IPS DF 4.7 (cell line): ENCODE measurements around the gene MYPN.
"Not testable (repeated sequence)": the region's sequence is repeated elsewhere in the genome, so short reads cannot be mapped to it uniquely, and the experiment has no call there.

Source experiments
- DNase-seq: peaks from one replicate; pipeline ENCODE4 v3.0.0-alpha.2; 2013; ENCODE audit warnings: low spot score; ENCODE audit errors: extremely low read depth

MYPN gene

DNA sequence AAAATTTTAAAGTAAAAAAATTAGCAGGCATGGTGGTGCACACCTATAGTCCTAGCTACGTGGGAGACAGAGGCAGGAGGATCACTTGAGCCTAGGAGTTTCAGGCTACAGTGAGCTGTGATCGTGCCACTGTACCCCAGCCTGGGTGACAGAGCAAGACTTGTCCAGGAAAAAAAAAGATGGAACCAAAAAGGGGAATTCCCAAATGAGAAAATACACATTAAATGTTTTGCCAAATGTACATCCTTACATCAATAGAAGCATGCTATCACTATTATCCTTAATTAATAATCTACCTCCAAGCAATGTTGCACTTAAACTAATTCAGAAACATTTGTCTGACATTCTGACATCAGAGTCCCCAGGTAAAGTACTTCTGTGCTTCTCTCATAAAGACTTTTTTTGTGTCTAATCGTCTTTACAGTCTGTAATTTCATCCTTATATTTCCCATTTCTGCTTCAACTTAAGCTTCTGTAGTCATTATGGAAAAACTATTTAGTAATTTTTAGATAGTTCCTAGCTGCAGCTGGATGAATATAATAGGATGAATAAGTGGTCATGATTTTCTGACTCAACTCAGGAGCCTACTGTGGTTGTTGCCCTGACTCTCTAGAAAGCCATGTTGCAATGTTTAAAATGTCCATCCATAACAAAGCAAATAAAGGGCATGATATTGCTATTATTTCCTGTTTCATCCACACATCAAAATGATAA, 57.7 kb downstream of the MYPN start:
- DNase-seq, result no peak

DNA sequence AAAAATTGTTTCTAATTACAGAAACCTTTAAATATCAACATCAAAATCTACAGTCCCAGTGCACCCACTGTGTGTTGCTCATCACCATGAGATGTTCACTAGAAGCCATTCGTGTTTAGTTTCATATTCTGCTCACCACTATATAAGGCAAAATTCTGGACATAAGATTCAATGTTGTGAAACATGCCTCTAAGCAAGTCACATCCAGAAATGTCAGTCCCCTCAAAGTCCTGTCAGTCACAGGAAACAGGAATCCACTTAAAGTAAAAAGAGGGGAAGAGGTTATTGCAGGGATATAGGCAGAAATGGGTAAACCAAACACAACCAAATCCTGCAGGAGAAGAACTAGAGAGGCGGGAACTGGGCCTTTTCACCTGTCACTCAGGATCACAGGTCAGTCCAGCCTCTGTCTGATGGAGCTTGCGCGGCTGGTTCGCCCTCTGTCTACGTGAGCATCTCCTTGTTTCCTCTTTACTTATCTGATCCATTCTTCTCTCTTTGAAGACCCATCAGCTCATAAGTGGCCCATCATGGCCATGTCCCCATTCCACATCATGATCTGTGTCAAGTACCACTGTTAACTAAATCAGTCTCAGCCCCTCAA, 58.4 kb downstream of the MYPN start:
- DNase-seq, result no peak

DNA sequence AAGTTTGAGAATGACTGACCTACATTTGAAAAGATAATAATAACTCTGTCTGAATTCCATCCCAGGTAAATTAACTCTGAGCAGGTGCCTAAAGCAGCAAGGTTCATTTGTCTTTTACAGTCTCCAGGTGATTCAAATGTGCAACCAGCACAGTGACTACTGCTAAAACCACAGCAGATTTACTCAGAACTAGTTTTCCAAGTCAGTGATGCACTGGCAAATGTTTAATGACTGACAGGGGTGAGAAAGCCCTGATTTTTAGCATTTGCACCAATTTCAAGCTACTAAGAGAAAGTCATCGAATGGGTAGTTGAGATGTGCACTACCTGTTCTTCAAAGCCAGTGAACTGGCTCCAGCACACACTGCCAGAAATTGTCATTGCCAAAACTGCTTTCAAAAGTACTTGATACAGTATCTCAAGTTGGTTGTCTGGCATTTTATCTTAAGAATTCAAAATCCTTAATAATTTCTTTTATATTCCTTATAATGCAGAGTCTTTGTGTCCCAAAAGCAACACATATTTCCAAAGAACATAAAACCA, 62.3 kb downstream of the MYPN start:
- no peak for DNase-seq

DNA sequence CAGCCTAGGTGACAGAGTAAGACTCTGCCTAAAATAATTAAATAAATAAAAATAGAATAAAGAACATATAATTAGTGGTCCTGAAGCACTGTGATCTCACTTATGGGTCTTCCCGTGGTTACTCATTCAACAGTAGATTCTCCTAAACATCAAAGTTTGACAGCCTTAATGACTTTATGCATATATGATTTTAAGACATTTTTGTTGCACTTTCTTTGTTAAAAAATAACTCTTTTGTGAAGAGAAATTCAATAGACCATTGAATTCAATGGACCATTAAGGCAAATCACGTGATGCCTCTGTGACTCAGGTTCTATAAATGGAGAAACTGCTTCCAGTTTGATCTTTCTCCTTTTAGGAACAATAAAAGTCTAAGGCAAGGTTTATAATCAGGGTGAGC, 63.0 kb downstream of the MYPN start:
- no peak for DNase-seq

DNA sequence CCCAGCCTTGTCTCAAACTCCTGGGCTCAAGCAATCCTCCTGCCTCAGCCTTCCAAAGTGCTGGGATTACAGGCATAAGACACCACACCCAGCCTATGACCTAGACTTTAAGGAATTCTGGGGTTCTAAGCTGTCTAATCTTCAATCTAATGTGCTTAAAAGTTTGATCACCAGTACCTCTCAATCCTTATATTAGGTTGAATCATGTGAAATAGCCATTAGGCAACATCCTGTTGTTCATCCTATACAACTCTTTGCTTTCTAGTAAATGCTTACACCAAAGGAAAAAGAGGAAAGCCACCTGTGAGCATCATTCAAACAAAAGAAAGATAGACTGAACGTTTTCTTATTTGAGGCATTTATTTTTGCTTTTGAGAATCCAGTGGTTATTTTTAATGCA, 66.7 kb downstream of the MYPN start:
- DNase-seq, result no peak

DNA sequence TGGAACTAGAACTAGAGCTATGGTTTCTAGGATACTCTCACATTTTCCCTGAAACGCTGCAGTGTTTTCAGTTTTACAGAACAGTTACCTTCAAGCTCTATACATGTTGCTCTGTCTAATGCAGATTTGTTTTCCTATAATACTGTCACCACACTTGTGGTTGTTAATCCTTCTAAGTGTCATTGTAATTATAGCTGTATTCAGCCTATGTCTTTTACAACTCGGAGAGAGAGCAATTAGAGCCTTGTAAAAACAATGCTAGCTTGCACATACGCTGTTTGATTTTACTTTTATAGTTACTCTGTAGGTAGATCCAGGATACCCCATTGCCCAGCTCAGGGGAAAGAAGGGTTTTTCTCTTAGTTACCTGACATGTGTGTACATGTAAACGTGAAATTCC, 67.5 kb downstream of the MYPN start:
- DNase-seq, result no peak

DNA sequence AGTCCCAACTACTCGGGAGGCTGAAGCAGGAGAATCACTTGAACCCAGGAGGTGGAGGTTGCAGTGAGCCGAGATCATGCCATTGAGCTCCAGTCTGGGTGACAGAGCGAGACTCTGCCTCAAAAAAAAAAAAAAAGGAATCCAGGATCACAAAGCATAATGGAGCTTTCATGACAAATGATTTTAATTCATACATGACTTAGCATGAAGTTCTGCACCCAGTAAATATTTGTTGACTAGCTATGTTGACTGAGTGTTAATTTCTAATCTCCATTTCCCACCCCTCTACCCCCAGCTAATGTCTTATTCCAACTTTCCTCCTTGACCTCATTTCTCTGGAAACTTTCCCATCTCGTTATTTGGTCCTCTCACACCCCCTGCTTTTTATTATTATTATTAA, 69.3 kb downstream of the MYPN start:
- DNase-seq, result no peak

DNA sequence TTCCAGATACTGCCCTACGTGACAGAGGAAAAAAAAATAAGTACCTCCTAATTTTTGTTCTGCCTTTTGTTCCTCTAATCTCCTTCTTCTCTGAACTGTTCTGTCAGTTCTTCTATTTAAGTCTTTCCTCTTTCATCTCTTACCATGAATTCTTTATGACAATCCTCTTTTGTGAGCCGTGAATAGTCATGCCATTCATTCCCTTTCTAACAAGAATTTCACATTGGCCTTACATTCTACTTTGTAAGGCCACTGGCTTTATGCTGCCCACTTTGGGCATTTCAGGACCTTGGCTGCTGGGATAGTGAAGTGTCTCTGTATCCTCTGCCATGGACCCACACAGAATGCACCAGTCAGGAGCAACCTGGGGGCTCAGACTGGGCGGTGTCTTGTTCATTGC, 69.7 kb downstream of the MYPN start:
- no peak for DNase-seq

DNA sequence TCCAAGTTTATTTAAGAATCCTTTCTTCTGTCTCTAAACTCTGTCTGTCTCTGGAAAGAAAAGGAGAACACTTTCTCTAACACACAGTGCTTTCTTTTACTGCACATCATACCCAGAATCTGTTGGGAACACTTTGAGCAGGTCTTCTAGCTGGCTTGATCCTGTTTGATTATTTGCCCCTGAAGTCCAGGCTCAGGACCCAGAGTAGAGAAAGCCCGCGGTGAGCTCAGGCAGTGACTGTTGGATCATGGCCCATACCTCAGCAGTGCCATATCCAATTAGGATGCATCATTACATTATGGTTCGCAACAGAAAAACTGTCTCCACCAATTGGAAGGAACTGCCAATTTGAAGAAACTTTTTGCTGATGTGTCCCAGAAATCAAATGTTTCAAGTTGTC, 71.2 kb downstream of the MYPN start:
- no peak for DNase-seq

DNA sequence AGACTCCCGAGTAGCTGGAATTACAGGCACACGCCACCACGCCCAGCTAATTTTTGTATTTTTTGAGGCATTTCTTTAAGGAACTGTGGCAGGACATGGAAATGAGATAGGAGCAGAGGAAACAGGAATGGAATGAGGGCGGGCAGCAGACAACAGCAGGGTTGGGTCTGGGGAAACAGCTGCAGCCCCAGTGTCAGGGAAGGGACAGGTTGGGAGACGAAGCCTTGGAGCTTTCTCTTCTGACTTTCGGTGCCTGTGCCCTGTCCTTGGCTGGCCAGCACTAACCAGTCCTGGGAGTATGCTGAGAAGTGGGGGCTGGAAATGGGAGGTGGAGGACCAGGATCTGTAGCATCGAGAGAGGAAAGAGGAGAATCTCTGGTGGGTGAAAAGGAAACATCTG, 75.3 kb downstream of the MYPN start:
- no peak for DNase-seq

DNA sequence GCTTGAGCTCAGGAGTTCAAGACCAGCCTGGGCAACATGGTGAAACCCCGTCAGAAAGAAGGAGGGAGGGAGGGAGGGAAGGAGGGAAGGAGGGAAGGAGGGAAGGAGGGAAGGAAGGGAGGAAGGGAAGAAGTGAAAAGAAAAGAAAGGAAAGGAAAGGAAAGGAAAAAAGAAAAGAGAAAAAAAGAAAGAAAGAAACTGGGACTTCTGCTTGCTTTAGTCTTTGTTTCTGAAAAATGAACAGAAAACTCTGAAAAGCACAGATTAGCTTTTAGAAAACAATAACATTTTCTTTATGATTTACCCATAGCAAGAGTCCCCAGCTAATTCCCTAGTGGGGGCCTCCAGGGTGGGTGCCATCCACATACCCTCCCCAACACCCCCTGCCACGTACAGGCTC, 75.8 kb downstream of the MYPN start:
- no peak for DNase-seq

DNA sequence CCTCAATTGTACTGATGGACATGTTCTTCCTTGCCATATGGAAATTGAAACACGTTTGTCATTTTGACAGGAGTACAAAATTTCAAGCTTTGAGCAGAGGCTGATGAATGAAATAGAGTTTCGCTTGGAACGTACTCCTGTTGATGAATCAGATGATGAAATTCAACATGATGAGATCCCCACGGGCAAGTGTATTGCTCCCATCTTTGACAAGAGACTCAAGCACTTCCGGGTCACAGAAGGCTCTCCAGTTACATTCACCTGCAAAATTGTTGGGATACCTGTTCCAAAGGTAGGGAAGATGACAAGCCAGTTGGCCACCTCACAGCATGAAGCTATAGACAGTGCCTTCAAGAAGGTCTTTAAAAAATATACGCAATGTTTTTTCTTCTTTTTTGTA, 79.5 kb downstream of the MYPN start:
- no peak for DNase-seq

DNA sequence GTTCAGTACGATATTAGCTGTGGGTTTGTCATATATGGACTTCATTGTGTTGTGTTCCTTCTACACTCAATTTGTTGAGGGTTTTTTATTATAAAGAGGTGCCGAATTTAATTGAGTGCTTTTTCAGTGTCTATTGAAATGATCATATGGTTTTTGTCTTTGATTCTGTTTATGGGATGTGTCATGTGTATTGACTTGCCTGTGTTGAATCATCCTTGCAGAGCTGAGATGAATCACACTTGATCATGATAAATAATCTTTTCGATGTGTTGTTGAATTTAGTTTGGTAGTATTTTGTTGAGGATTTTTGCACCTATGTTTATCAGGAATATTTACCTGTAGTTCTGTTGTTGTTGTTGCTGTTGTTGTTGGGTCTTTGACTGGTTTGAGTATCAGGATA, 82.8 kb downstream of the MYPN start:
- DNase-seq, result no peak

DNA sequence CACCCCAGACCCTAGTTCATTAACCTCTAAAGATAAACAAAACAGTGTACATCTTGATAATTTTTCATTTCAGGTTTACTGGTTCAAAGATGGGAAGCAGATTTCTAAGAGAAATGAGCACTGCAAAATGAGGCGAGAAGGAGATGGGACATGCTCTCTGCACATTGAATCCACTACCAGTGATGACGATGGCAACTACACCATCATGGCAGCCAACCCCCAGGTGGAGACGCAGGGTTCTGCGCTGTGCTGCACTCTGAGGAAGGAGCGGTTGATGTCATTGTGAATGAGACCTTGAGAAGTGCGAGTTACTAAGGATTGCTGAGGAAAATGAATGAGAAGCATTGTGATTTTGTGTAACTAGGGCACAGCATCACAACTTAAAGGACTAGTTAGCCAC, 85.0 kb downstream of the MYPN start:
- DNase-seq, result no peak

DNA sequence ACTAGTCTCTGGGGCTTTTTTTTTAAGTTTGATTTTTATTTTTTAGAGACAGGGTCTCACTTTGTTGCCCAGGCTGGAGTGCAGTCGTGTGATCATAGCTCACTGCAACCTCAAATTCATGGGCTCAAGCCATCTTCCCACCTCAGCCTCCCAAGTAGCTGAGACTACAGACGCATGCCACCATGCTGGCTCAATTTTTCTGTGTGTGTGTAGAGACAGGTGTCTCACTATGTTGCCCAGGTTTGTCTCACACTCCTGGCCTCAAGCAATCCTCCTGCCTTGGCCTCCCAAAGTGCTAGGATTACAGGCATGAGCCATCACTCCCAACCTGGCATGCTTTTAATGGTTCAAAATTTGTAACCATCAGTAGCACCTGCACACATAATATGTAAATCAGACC, 86.5 kb downstream of the MYPN start:
- DNase-seq, result not testable (repeated sequence)

DNA sequence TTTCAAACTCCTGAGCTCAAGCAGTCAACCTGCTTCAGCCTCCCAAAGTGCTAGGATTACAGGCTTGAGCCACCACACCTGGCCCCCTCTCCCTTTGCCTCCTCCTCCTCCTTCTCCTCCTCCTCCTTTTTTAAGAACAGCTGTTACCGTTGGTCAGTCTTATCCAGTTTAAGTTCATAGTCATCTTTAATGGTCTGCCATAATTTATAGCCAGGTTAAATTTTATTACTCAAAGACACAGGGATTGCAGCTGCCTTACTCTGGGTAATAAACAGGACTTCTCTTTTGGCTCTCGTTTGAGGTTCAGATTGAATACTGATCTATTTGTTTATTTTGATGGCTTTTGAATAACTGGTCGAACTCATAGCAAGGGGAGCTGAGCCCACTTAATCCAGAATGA, 87.4 kb downstream of the MYPN start:
- no peak for DNase-seq

DNA sequence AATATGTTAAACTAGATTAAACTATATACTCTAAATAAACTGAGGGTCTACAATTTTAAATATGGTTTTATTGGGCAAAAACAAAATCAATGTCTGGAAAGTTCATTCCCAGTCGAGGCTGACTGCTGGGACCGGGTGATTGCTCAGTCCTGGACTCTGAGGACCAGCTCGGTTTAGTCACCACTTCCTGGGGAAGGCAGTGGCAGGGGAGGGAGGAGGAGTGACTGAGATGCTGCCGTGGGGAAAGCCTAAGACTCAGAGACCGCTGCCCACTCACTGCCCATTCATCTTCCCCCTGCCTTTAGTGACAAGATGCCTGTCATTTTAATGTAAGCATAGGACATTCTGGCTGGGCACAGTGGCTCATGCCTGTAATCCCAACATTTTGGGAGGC, 93.7 kb downstream of the MYPN start:
- no peak for DNase-seq

DNA sequence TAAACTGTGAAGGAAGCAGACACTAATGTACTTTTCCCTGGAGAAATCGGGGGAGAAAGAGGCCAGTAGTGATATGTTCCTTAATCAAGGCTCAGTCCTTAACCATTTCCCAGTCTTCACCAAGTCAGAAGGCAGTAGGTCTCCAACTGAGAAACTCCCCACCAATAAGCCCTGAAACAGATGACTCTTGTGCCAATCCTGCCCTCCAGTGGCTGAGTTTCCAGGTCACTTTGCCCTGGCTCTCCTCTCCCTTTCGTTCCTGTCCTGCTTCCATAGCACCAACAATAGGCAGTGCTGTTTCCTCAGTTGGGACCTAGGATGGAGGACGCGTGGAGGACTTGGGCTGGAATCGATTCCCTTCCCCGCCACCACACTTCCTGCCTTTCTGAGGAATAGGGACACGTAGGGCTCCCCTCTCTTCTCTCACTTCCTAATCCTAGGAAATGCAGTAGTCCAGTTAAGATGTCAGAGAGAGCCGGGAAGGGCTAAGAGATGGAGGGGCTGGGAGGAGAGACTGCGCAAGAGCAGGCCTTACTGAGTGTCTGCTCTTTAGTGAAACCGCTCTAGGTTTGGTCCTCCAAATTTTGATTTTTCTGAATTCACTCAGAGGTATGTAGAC, 99.2 kb downstream of the MYPN start:
- no peak for DNase-seq

DNA sequence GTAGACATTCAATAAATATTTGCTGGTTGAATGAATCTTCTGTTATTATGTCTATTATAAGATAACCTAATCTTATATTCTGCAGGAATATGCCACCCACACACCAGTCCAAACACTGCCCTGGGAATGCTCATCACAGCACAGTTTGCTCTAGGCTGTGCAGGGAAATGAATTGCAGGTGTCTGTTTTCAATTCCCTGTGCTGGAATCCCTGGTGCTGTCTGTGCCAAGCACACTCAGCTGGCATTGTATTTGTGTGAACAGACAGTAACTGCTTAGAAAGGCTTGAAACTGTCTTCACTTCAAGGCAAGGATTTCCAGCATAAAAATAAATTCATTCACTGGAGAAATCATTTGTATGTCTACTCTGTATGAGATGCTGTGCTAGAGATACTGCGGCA, 102.4 kb downstream of the MYPN start:
- DNase-seq, result no peak

DNA sequence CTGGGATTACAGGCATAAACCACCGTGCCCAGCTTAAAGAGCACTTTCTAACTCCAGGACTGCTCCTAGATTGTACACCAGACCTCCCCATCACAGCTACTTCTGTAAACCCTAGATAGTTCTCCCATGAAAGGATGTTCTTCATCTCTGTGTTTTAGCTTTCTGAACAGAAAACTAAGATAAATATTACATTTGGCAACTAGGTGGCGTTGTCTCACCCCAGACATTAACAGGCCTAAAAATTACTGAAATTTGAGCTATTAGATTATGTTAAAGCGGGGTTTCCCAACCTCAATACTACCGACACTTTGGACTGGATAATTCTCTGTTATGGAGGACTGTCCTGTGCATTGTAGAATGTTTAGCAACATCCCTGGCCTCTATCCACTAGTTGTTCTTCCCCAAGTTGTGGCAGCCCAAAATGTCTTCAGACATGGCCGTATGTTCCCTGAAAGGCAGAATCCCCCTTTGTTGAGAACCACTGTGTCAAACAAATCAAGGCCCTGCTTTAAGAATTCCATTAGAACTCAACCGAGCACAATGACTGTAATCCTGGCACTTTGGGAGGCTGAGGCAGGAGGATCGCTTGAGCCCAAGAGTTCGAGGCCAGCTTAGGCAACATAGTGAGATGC, 103.5 kb downstream of the MYPN start:
- no peak for DNase-seq

DNA sequence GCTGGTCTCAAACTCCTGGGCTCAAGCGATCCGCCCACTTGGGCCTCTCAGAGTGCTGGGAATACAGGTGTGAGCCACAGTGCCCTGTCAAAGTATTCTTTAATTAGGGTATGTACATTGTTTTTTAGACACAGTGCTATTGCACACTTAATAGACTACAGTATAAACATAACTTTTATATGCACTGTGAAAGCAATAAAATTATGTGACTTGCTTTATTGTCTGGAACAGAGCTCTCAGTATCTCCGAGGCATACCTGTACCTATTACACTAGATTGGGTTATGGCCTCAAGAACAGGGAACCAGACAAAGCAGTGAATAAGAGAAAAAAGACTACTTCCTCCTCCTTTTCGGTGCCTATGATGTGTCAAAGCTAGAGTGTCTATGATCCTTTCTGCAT, 109.5 kb downstream of the MYPN start:
- no peak for DNase-seq

DNA sequence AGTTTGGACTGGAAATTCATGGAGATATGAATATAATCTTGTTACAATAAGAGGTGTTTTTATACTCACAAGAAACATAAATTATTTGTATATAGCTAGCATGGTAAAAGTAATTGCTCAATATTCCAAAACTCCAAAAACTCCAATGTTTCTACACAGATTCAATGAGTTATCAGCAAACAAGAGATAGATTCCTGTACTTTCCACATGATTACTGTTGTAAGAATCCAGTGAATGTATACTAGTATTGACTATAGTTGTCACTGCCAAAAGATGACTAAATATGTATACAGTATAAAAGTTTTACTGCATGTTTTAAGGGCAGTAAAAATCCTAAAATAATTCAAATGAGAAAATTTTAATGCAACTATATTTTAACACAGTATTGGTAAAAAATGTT, 111.9 kb downstream of the MYPN start:
- DNase-seq, result no peak
